ENCODE results near the gene KRTAP3-2.
"Not testable (repeated sequence)": the region's sequence is repeated elsewhere in the genome, so short reads cannot be mapped to it uniquely, and the experiment has no call there.

KRTAP3-2 gene

DNA sequence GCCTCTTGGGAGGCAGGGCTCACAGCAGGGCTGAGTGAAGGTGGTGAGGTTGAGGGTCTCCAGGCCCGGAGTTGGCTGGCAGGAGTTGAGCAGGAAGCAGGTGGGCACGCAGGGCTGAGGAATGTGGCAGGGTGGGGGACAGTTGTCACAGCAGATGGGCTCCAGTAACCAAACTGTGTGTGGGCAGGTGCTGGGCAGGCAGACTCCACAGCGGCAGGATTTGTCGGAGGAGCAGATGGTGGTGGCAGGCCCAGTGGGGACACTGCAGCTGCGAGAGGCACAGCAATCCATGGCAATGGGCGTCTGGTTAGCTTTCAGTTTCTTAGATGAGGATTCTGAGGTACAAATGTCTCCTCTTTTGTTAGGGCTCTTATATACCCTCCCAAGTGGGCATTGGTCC, at the start of gene KRTAP3-2:
TSS of gene KRTAP3-2 (minus strand) at position 344 of the 400 bp plus-strand sequence. CDS start at position 291, 53 bp downstream.
- not testable (repeated sequence) for DNase-seq

DNA sequence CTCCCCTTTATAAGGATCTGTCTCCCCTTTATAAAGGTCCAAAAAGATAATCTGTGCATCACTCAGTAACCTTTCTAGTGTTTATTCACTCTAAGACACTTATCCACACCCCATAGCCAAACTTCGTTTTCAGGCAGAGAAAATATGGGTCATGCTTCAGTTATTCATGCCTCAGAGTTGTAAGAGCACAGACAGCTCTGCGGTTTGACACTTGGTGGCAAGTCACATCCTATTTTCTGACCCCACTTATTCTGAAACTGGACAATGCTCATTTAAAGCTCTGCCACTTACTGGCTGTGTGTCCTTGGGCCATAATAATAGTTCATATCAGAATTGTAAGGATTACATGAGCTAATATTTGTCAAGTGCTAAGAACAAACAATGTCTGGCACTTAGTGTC, 49.4 kb upstream of the KRTAP3-2 start:
- DNase-seq: no peak

DNA sequence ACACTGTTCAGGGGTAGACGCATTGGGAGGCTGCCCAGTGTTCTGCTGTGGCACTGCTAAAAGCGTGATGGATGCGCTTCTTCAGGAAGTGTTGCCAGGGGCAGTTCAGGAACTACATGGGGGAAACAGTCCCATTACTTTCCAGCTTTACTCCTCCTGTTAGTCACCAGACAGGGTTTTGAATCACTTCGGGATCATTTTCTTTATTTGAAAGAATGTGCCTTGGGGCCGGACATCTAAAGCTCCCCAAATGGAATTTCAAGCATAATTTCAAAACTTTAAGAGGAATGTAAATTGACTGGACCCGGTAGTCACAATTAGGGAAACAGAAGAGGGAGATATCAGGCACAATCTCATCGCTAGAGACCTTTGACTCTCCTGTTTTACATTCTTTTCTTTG, 48.7 kb upstream of the KRTAP3-2 start:
- DNase-seq: no peak

DNA sequence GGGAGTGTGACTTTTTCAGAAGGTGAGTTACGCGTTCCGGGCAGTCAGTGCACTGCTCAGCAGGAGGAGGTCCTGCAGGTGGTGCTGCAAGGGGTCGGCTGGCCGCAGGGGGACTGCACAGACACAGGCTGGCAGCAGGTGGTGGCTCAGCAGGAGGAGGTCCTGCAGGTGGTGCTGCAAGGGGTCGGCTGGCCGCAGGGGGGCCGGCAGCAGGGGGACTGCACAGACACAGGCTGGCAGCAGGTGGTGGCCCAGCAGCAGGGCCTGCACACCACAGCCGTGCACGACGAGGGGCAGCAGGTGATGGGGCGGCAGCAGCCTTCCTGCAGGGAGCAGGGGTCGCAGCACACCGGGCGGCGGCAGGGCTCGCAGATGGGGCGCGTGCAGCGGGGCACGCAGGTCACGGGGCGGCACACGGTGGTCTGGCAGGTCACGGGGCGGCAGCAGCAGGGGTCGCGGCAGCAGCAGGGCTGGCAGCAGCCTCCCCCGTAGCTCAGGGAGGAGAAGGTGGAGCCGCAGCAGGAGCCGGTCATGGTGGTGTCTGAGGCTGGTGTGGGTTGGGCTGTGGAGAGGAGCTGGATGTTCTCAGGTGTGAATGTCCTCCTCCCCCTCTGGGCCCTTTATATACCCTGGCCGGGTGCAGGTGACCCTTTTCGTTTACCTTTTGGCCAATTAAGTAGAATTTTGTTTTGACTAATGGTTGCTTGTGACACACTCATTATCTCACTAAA, 47.2 kb upstream of the KRTAP3-2 start, which contains the start of gene KRTAP2-1:
TSS of gene KRTAP2-1 (minus strand) at position 582 of the 731 bp plus-strand sequence. CDS start at position 533, 49 bp downstream.
- DNase-seq: not testable (repeated sequence)

DNA sequence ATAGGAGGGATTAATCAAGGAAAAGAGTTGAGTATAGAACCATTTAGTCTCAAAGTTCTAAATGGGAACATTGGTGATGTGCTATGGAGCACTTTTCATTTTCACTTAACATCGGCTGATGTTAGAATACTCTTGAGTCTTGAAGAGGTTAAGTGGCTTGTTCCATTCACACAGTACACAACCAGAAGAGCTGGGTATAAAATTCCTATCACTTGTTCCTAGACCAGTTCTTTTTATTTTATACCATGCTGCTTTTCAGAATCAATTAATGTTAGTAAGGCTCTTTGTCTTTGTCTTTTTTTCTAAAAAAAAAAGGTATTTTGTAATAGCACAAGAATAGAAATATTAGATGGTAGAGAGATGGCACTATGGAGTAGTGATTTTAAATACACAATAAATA, 43.2 kb upstream of the KRTAP3-2 start:
- DNase-seq: no peak

DNA sequence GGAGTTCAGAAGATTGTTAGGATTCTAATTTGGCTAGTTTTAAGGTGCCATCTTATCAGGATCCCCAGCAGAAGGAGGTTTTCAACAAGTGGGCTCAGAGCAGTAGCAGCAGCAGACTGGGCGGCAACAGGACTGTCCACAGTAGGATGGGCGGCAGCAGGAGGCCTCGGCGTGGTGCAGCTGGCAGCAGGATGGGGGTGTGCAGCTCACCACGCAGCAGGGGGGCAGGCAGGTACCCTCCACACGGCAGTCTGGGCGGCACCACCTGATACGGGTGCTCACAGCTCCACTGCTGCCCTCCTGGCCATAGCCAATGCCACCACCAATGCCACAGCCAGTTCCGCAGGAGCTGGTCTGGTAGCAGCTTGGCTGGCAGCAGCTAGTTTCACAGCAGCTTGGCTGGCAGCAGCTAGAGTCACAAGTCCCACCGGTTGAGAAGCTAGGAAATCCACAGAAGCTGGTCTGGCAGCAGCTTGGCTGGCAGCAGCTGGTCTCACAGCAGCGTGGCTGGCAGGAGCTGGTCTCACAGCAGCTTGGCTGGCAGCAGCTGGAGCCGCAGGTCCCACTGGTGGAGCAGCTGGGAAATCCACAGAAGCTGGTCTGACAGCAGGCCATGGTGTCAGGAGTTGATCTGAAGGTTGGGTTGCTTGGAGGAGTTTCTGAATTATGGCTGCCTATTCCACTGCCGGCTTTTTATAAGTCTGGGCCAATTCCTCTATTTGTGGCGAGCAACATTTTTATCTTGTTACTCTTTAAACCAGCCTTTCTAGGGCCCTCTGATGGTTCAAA, 41.3 kb upstream of the KRTAP3-2 start, which contains the start of gene KRTAP1-1:
TSS of gene KRTAP1-1 (minus strand) at position 668 of the 789 bp plus-strand sequence. CDS start at position 615, 53 bp downstream.
- not testable (repeated sequence) for DNase-seq

DNA sequence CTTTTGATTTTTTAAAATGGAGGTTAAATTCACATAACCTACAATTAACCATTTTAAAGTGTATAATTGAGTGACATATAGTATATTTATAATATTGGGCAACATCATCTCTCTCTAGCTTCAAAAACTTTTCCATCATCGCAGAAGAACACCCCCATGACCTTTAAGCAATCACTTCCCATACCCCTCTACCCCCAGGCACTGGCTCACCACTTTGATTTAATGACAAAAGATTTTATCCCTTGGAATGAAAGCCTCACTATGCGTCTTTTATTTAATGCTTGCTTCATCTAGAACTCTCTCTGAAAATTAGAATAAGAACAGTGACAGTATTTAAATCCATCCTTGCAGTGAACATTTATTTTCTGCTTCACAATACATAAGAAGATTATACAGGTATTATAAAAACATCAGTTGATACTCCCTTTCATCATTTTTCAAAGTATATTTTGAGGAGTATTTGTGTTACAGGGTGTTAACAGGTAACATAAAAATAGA, 38.2 kb upstream of the KRTAP3-2 start:
- DNase-seq: no peak

DNA sequence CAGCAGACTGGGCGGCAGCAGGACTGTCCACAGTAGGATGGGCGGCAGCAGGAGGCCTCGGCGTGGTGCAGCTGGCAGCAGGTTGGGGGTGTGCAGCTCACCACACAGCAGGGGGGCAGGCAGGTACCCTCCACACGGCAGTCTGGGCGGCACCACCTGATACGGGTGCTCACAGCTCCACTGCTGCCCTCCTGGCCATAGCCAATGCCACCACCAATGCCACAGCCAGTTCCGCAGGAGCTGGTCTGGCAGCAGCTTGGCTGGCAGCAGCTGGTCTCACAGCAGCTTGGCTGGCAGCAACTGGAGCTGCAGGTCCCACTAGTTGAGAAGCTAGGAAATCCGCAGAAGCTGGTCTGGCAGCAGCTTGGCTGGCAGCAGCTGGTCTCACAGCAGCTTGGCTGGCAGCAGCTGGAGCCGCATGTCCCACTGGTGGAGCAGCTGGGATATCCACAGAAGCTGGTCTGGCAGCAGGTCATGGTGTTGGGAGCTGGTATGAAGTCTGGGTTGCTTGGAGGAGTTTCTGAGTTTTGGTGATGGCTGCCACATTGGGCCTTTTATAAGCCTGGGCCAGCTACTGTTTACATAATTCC, 34.7 kb upstream of the KRTAP3-2 start, which contains the start of gene KRTAP1-3:
TSS of gene KRTAP1-3 (minus strand) at position 529 of the 590 bp plus-strand sequence. CDS start at position 476, 53 bp downstream.
- not testable (repeated sequence) for DNase-seq

DNA sequence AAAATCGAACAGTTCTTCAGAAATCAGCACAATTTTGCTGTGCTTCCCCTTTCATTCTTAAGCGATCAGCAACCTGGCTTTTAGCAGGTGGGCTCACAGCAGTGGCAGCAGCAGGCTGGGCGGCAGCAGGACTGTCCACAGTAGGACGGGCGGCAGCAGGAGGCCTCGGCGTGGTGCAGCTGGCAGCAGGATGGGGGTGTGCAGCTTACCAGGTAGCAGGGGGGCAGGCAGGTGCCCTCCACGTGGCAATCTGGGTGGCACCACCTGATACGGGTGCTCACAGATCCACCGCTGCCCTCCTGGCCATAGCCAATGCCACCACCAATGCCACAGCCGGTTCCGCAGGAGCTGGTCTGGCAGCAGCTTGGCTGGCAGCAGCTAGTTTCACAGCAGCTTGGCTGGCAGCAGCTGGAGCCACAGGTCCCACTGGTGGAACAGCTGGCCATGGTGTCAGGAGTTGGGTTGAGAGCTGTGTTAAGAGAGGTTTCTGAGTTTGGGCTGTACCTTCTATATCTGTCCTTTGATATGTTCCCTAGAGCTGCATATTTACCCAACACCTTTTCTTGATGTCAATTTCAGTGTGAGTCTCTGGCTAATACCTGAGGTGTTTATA, 30.0 kb upstream of the KRTAP3-2 start, which contains the start of gene KRTAP1-4:
TSS of gene KRTAP1-4 (minus strand) at position 563 of the 613 bp plus-strand sequence. CDS start at position 446, 117 bp downstream.
- DNase-seq: no peak

DNA sequence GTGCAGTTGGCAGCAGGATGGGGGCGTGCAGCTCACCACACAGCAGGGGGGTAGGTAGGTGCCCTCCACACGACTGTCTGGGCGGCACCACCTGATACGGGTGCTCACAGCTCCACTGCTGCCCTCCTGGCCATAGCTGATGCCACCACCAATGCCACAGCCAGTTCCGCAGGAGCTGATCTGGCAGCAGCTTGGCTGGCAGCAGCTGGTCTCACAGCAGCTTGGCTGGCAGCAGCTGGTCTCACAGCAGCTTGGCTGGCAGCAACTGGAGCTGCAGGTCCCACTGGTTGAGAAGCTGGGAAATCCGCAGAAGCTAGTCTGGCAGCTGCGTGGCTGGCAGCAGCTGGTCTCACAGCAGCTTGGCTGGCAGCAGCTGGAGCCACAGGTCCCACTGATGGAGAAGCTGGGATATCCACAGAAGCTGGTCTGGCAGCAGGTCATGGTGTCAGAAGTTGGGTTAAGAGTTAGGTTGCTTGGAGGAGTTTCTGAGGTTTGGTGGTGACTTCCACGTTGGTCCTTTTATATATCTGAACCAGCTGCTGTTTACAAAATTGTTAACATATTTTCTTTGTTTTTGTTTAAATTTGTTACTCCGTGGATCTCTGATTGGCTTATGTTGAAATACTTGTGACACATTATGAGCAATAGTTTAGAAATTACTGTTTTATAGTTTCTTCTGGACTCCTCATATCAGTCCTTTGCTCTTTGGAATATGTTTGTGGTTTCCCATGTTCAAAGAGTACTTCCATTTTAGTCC, 27.2 kb upstream of the KRTAP3-2 start, which contains the start of gene KRTAP1-5:
TSS of gene KRTAP1-5 (minus strand) at position 494 of the 757 bp plus-strand sequence. CDS start at position 441, 53 bp downstream.
- DNase-seq: no peak

DNA sequence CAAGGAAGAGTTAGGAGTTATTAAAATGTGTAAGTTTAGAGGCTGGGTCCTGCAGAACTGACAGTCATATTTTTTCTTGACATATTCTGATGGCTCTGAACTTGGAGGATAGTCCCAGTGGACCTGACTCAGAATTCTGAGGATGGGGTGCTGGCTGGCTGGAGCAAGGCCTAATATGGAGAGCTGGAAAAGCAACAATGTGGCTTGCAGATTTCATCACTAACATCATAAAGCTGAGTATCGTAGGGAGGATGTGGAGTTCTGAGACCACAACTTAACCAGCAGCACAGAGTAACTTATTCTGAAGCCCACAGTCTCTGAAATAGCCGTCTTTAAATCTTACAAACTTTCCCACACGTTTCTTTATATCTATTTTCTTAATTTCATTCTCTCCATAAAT, 25.0 kb upstream of the KRTAP3-2 start:
- no peak for DNase-seq

DNA sequence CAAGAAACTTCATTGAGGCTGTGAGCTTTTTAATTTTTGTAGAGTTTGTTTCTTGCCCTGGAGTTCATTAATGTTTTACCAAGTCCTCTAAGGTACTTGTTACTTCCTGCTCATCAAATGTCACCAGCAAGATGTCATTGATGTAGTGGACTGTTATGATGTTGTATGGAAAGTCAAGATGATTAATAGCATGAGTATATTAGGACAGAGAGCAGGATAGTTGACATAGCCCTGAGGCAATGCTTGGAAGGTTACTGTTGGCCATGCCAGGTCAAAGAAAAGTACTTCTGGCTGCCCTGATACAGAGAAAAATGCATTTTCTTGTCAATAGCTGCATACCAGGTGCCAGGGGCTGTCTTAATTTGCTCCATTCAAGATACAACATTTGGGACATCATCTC, 20.6 kb upstream of the KRTAP3-2 start:
- no peak for DNase-seq

DNA sequence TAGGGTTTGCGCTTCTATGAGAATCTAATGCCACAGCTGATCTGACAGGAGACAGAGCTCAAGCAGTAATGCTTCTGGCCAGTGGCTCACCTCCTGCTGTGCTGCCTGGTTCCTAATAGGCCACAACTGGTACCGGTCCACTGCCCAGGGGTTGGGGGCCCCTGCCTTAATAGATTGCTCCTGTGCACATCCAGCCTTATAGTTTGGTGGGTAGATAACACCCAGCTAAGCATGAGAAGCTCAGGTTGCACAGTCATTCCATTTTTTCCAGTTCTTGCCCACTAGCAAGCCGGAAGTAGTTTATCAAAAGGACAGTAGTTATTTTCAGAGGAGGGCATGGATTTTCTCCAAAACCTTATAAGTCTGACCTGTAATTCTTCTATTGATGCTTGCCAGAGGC, 19.7 kb upstream of the KRTAP3-2 start:
- DNase-seq: no peak

DNA sequence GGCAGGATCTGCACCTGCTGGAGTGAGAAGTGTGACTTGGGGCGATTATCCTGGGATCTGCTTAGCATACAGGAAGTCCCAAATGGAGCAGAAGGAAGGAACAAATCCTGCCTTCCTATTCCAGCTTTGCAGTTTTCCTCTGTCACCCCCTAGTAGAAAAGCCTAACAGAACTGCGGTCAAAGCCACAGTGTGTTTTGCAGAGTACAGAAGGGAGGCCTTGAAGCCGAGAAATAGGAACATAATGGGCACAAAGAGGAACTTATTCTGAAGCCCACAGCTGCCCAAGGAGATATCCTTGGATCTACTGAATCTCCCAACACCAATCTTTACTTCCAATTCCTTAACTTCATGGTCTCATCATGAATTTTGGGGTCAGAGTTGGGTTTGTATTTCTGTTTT, 18.8 kb upstream of the KRTAP3-2 start:
- DNase-seq: no peak

DNA sequence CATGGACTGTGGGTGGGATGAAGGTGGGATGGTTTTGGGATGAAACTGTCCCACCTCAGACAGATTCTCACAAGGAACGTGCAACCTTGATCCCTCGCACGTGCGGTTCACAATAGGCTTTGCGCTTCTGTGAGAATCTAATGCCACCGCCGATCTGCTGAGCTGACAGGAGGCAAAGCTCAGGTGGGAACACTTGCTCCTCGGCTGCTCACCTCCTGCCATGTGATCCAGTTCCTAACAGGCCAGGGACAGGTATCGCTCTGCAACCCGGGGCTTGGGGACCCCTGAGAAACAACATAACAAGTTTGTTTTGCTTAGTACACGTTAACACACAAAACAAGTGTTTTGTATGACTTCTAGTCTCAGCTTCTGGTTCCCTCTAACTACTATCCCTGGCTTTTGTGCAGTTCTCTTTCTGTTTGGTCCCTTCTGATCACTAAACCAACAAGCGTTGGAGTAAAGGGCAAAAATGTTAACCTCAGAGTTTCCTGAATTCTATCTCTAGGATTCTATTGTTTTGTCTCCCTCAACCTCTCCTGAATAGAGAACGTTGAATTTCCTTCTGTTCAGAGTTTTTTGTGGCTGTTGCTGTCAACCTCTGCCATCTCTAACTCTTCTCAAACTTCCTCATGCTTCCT, 17.0 kb upstream of the KRTAP3-2 start:
- DNase-seq: no peak

DNA sequence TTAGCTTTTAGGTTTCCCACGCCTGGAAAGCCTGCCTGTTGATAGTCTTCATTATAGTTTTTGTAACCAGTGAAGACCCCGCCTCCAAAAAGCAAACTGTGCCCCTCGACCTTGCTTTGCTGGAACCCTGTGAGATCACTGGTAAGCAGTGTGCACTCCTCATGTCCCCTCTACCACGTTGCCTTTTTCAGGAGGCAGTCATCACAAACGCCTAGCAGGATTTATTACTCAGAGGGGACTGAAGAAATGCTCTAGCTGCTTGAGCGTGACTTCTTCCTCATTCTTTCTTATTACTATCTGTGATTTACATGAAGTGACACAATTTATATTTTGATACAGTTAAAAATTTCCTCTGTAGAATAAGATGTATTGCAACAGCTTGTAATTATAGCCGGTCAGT, 15.7 kb upstream of the KRTAP3-2 start:
- no peak for DNase-seq

DNA sequence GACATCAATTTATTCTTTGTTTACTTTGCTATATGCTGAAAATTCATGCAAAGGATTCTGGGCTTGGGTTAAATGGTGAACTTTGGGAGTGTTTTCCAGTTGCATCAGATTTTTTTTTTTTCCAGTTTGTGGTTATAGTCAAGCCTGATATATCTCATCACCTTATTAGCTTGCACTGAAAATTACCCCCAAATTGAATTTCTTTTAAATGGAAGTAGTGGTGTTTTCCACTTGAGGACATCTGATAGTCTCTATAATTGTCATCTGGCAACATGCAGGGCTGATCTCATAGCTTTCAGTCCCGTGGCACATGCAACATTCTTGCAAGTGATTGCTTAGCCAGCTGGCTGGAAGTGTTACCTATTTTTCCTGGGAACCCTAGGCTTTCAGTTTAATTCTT, 13.9 kb upstream of the KRTAP3-2 start:
- DNase-seq: no peak

DNA sequence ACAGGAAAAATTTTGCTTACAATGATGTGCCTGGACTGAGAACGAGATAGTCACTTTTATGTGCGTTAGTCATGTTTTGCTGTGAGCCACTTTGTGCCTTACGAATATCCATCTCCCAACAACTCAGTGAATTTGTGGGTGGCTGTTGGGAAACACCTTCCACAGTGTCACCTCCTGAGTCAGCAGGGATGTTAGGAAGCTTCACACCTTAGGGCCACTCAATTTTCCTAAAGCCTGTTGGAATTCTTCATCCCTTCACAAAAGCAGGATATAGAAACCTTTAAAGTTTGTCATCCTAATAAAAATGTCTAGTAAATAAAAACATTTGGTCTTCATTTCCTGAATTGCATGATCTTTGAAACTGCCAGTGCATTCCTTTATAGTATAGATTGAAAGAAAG, 13.5 kb upstream of the KRTAP3-2 start:
- no peak for DNase-seq

DNA sequence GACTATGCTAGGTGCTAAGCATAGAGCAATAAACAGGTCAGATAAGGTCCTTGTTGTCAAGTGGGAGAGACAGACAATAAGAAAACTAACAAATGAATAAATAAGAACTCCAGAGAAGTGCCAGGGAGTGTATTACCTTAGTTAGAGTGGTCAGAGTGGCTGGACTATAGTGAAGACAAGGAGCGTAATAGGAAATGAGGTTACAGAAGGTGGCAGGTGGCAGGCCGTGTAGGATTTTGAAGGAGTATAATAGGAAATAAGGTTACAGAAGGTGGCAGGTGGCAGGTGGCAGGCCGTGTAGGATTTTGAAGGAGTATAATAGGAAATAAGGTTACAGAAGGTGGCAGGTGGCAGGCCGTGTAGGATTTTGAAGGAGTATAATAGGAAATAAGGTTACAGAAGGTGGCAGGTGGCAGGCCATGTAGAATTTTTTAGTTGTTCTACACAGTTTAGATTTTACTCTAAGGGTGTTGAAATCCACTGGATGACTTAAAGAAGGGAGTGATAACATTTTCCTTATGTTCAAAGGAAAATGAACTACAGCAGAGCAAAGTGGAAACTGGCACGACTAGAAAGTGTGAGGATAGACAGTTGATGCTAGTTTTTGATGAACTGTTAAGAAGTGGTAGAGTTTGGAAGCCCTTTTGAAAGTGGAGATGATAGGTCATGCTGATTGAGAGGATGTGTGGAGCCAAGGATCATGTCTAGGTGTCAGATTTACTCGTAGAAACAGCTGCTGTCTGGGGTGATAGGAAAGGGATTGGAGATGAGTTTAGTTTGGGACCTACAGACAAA, 12.8 kb upstream of the KRTAP3-2 start:
- DNase-seq: no peak

DNA sequence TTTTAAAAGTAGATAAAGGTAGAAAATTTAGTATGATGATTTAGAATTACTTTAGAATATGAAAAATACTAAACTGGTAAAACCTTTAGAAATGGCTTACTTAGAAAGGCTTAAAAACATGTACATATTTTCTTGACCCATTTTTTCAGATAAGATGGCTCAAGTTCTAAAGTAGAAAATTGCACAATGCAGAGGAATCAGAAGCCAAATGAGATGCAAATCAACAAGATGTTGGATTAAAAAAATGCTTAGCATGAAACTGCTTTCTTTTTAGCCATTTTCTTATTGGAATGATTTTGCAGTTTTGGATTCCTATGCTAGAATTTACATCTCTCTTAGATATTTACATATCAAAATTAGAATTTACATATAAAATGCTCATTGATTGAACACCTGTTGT, 10.7 kb upstream of the KRTAP3-2 start:
- DNase-seq: no peak

Data from NK-92 treated with Interleukin-12 subunit alpha and Interleukin-12 subunit beta, amount 100 ng/mL, for 24 hours (cell line).